ENCODE measurements around the gene RHOT1.

DNA sequence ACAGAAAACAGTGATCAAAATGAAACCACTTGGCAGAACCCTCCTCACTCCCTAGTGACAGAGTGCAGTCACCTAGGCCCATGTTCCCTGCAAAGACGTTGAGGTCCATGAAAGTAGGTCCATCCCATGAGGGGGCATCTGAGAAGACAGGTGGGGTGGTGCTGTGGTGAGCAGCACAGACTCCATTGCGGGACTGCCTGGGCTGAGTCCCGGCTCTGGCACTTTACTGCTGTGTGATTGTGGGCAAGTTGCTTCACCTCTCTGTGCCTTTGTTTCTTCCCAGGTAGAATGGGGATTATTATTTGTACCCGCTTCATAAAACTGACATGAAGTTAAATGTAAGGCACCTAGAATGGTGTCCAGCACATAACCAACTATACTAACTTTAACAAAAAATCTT, 23.5 kb upstream of the RHOT1 start:
- TF ChIP-seq GATA2 (IDR thresholded peaks at IDR 0.05; ENCODE audit: low read depth, low read length) (no peak), GATA3 (IDR thresholded peaks at IDR 0.05; ENCODE audit: low read depth, low read length) (no peak)
